ENCODE measurements around the gene LRRC2. TPM values are rescaled to one million over a fixed set of nuclear protein-coding genes. Genes with fewer than 3 reads are reported as not detected.

The LRRC2 gene
- polyA plus RNA-seq, 3 donors = not detected

- WGBS (ENCODE audit: insufficient coverage) = 92% methylated on average over 2 of the region's 9 CpGs
- Histone ChIP-seq H4K20me1 (ENCODE audit: insufficient read depth, low read length) (no peaks in the 10 kb centered on the region), H3K36me3 (replicated peaks in 1 of 2; ENCODE audit: control insufficient read depth in 1 of 2, insufficient read depth in 2 of 2, low read length in 2 of 2) (no peaks in the 10 kb centered on the region), H3K27me3 (ENCODE audit: control insufficient read depth in 2 of 2, insufficient read depth in 2 of 2, low read length in 2 of 2) (no peaks in the 10 kb centered on the region), H3K9me3 (replicated peaks in 1 of 2; ENCODE audit: control insufficient read depth in 1 of 2, insufficient read depth in 1 of 2, low read length in 2 of 2) (no peaks in the 10 kb centered on the region), H3K4me2 (replicated peaks; ENCODE audit: extremely low read depth, low read length, poor library complexity, severe bottlenecking) (no peak within 1 kb of the TSS), H3K4me1 (ENCODE audit: control insufficient read depth in 1 of 2, insufficient read depth in 2 of 2, low read length in 2 of 2) (no peaks in the 10 kb centered on the region), H3K9ac (ENCODE audit: insufficient read depth, low read length, poor library complexity, severe bottlenecking) (no peak within 1 kb of the TSS), H3K4me3 (replicated peaks in 1 of 3; ENCODE audit: low read depth in 2 of 3, low read length in 3 of 3) (no peak within 1 kb of the TSS), H2AFZ (ENCODE audit: insufficient read depth, low read depth, low read length, poor library complexity, severe bottlenecking) (no peak within 1 kb of the TSS), H3K27ac (ENCODE audit: low read depth in 1 of 2, low read length in 2 of 2) (no peak within 1 kb of the TSS), H3K79me2 (ENCODE audit: insufficient read depth, low read length) (no peaks in the 10 kb centered on the region)
- Mint-ChIP-seq H3K4me1 (peaks cover 15% of the 10 kb centered on the region), H3K27ac (peak within 1 kb of the TSS in 1 of 7 donors; percentile 48), H3K36me3 (no peaks in the 10 kb centered on the region), H3K4me3 (no peak within 1 kb of the TSS), H3K27me3 (ENCODE audit: low read depth in 3 of 3) (peaks cover under 1 to 2% (median 2%) of the 10 kb centered on the region in 3 donors), H3K9me3 (peaks cover 0 to 7% (median 2%) of the 10 kb centered on the region in 7 donors)
- intact Hi-C loops (cut with micrococcal nuclease) = loop anchor here in 1 of 2 donors (10.0 kb wide), 1 partner anchor 57 kb away; no protein-coding TSS in a partner anchor
- TF ChIP-seq, protein P1, sequence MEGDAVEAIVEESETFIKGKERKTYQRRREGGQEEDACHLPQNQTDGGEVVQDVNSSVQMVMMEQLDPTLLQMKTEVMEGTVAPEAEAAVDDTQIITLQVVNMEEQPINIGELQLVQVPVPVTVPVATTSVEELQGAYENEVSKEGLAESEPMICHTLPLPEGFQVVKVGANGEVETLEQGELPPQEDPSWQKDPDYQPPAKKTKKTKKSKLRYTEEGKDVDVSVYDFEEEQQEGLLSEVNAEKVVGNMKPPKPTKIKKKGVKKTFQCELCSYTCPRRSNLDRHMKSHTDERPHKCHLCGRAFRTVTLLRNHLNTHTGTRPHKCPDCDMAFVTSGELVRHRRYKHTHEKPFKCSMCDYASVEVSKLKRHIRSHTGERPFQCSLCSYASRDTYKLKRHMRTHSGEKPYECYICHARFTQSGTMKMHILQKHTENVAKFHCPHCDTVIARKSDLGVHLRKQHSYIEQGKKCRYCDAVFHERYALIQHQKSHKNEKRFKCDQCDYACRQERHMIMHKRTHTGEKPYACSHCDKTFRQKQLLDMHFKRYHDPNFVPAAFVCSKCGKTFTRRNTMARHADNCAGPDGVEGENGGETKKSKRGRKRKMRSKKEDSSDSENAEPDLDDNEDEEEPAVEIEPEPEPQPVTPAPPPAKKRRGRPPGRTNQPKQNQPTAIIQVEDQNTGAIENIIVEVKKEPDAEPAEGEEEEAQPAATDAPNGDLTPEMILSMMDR (IDR thresholded peaks at IDR 0.05) = no peak
- DNase-seq = no peak
Measured at GRCh38 chr3:46497556-46498265, 68.4 kb downstream of the LRRC2 start, which contains the start of gene RTP3. Gene RTP3 (plus strand): TSS chr3:46497976. CDS start chr3:46498063, 87 bp downstream.

GRCh38 chr3:46496746-46497555 lies 69.2 kb downstream of the LRRC2 start:
- intact Hi-C loops (cut with micrococcal nuclease) = loop anchor here in 1 of 2 donors (10.0 kb wide), 1 partner anchor 58 kb away; no protein-coding TSS in a partner anchor

More at GRCh38 chr3:46496746-46497555, 69.2 kb downstream of the LRRC2 start:
- no peaks in the 10 kb centered on the region for H3K79me2 ChIP-seq (ENCODE audit: insufficient read depth, low read length)
- peaks cover 15% of the 10 kb centered on the region for H3K4me1 Mint-ChIP-seq
- H2AFZ ChIP-seq (ENCODE audit: insufficient read depth, low read depth, low read length, poor library complexity, severe bottlenecking) = no peak overlapping the region
- H3K9me3 Mint-ChIP-seq = peaks cover 0 to 7% (median 2%) of the 10 kb centered on the region in 7 donors
- TF ChIP-seq, protein P1 (IDR thresholded peaks at IDR 0.05) = peak; percentile 20
- no peak overlapping the region for H3K4me2 ChIP-seq (replicated peaks; ENCODE audit: extremely low read depth, low read length, poor library complexity, severe bottlenecking)
- peaks cover 0 to 2% (median 2%) of the 10 kb centered on the region in 3 donors for H3K27me3 Mint-ChIP-seq (ENCODE audit: low read depth in 3 of 3)
- H3K4me3 Mint-ChIP-seq = no peak overlapping the region
- H3K27ac ChIP-seq (ENCODE audit: low read depth in 1 of 2, low read length in 2 of 2) = no peak overlapping the region
- no peak for DNase-seq
- H3K36me3 Mint-ChIP-seq = no peaks in the 10 kb centered on the region
- H3K9me3 ChIP-seq (replicated peaks in 1 of 2; ENCODE audit: control insufficient read depth in 1 of 2, insufficient read depth in 1 of 2, low read length in 2 of 2) = no peaks in the 10 kb centered on the region
- H4K20me1 ChIP-seq (ENCODE audit: insufficient read depth, low read length) = no peaks in the 10 kb centered on the region
- no peak overlapping the region for H3K4me3 ChIP-seq (replicated peaks in 1 of 3; ENCODE audit: low read depth in 2 of 3, low read length in 3 of 3)
- no peak overlapping the region for H3K9ac ChIP-seq (ENCODE audit: insufficient read depth, low read length, poor library complexity, severe bottlenecking)
- 72% methylated on average over 8 of the region's 9 CpGs for WGBS (ENCODE audit: insufficient coverage)
- H3K36me3 ChIP-seq (replicated peaks in 1 of 2; ENCODE audit: control insufficient read depth in 1 of 2, insufficient read depth in 2 of 2, low read length in 2 of 2) = no peaks in the 10 kb centered on the region
- no peak overlapping the region for H3K27ac Mint-ChIP-seq
- no peaks in the 10 kb centered on the region for H3K4me1 ChIP-seq (ENCODE audit: control insufficient read depth in 1 of 2, insufficient read depth in 2 of 2, low read length in 2 of 2)
- no peaks in the 10 kb centered on the region for H3K27me3 ChIP-seq (ENCODE audit: control insufficient read depth in 2 of 2, insufficient read depth in 2 of 2, low read length in 2 of 2)

All from CD14-positive monocyte (primary cell).